Measurements from ENCODE around the gene ACP4. TPM values are rescaled to one million over a fixed set of nuclear protein-coding genes. Genes with fewer than 3 reads are reported as not detected.

ACP4 gene
- total RNA-seq, 3 donors from 2014 or later (not counting 1 experiment from before 2014, with no cell fraction given), result not detected

- H3K9me3 ChIP-seq (ENCODE audit: control insufficient read depth, insufficient read depth, low read length), result no peaks in the 10 kb centered on the region
- Mint-ChIP-seq H3K27ac (no peak overlapping the region), H3K27me3 (ENCODE audit: low read depth in 2 of 2) (peaks cover 21 to 31% of the 10 kb centered on the region in 2 donors), H3K4me1 (no peaks in the 10 kb centered on the region), H3K4me3 (no peak overlapping the region), H3K9me3 (no peaks in the 10 kb centered on the region), H3K36me3 (no peaks in the 10 kb centered on the region)
- H3K36me3 ChIP-seq (ENCODE audit: control insufficient read depth, insufficient read depth, low read length), result no peaks in the 10 kb centered on the region
- no peak overlapping the region for H3K27ac ChIP-seq (ENCODE audit: low read length)
- no peak for TF ChIP-seq CTCF (IDR thresholded peaks at IDR 0.05)
- H3K27me3 ChIP-seq (ENCODE audit: control insufficient read depth, insufficient read depth, low read length), result no peaks in the 10 kb centered on the region
- intact Hi-C loops (cut with micrococcal nuclease), result no loop called here
- WGBS (ENCODE audit: insufficient coverage), result 73% methylated on average over 43 of the region's 43 CpGs
- no peaks in the 10 kb centered on the region for H3K4me1 ChIP-seq (ENCODE audit: control insufficient read depth, insufficient read depth, low read length)
- ATAC-seq (no peak), DNase-seq (no peak)
- H3K4me3 ChIP-seq (ENCODE audit: low read length), result no peak overlapping the region
Measured at GRCh38 chr19:50826492-50827240, 36.5 kb downstream of the ACP4 start.

- H3K4me1 Mint-ChIP-seq, result no peaks in the 10 kb centered on the region
- intact Hi-C loops (cut with micrococcal nuclease), result no loop called here
- WGBS (ENCODE audit: insufficient coverage), result 84% methylated on average over 13 of the region's 14 CpGs
- no peaks in the 10 kb centered on the region for H3K4me1 ChIP-seq (ENCODE audit: control insufficient read depth, insufficient read depth, low read length)
- no peaks in the 10 kb centered on the region for H3K9me3 ChIP-seq (ENCODE audit: control insufficient read depth, insufficient read depth, low read length)
- no peak overlapping the region for H3K27ac ChIP-seq (ENCODE audit: low read length)
- ATAC-seq (no peak), DNase-seq (no peak)
- H3K9me3 Mint-ChIP-seq, result no peaks in the 10 kb centered on the region
- peaks cover 13 to 24% of the 10 kb centered on the region in 2 donors for H3K27me3 Mint-ChIP-seq (ENCODE audit: low read depth in 2 of 2)
- H3K27ac Mint-ChIP-seq, result no peak overlapping the region
- no peak overlapping the region for H3K4me3 ChIP-seq (ENCODE audit: low read length)
- no peak overlapping the region for H3K4me3 Mint-ChIP-seq
- H3K36me3 Mint-ChIP-seq, result no peaks in the 10 kb centered on the region
- H3K27me3 ChIP-seq (ENCODE audit: control insufficient read depth, insufficient read depth, low read length), result no peaks in the 10 kb centered on the region
- H3K36me3 ChIP-seq (ENCODE audit: control insufficient read depth, insufficient read depth, low read length), result no peaks in the 10 kb centered on the region
- TF ChIP-seq CTCF (IDR thresholded peaks at IDR 0.05), result no peak
Measured at GRCh38 chr19:50827476-50827875, 37.3 kb downstream of the ACP4 start.

- Histone ChIP-seq H3K4me3 (ENCODE audit: low read length) (no peak overlapping the region), H3K4me1 (ENCODE audit: control insufficient read depth, insufficient read depth, low read length) (no peaks in the 10 kb centered on the region), H3K27ac (ENCODE audit: low read length) (no peak overlapping the region), H3K9me3 (ENCODE audit: control insufficient read depth, insufficient read depth, low read length) (no peaks in the 10 kb centered on the region), H3K36me3 (ENCODE audit: control insufficient read depth, insufficient read depth, low read length) (no peaks in the 10 kb centered on the region), H3K27me3 (ENCODE audit: control insufficient read depth, insufficient read depth, low read length) (no peaks in the 10 kb centered on the region)
- no peaks in the 10 kb centered on the region for H3K9me3 Mint-ChIP-seq
- ATAC-seq (no peak), DNase-seq (no peak)
- TF ChIP-seq CTCF (IDR thresholded peaks at IDR 0.05), result no peak
- intact Hi-C loops (cut with micrococcal nuclease), result no loop called here
- H3K4me3 Mint-ChIP-seq, result no peak overlapping the region
- no peaks in the 10 kb centered on the region for H3K4me1 Mint-ChIP-seq
- no peaks in the 10 kb centered on the region for H3K36me3 Mint-ChIP-seq
- no peak overlapping the region for H3K27ac Mint-ChIP-seq
- H3K27me3 Mint-ChIP-seq (ENCODE audit: low read depth in 2 of 2), result peaks cover 18 to 26% of the 10 kb centered on the region in 2 donors
- 73% methylated on average over 5 of the region's 5 CpGs for WGBS (ENCODE audit: insufficient coverage)
Measured at GRCh38 chr19:50829801-50830200, 39.6 kb downstream of the ACP4 start.

Data from natural killer cell (primary cell).